Thyroid gland (tissue), 4 donors: ENCODE measurements around the gene RIBC2.

ENCODE experiments used
- CTCF ChIP-seq, 6 experiments: fragments of 200-600 bp in 3 of 6; fragments of 450-650 bp in 3 of 6; sonication (generic) in 3 of 6; IDR thresholded peaks; one replicate each; pipeline ENCODE4 v1.5.1; 2016 to 2019; ENCODE audit warnings: antibody characterized with exemption in 6 of 6, mild to moderate bottlenecking in 2 of 6, inconsistent platforms in 1 of 6, moderate library complexity in 1 of 6
- POLR2A ChIP-seq, 2 donors: fragments of 450-650 bp; IDR thresholded peaks; one replicate each; pipeline ENCODE4 v1.6.1; 2017; ENCODE audit warnings: antibody characterized with exemption in 2 of 2, mild to moderate bottlenecking in 2 of 2, moderate library complexity in 1 of 2

GRCh38 chr22:45444168-45444567 lies 30.7 kb downstream of the RIBC2 start:
- TF ChIP-seq POLR2A (IDR thresholded peaks at IDR 0.05) (no peak), CTCF (IDR thresholded peaks at IDR 0.05) (no peak)
